Activated CD8-positive, alpha-beta memory T cell treated with anti-CD3 and anti-CD28 coated beads, Interleukin-2, amount 10 ng/mL, durations not matched to agents 7 days and 5 days (primary cell): Measurements from ENCODE around the gene SDC3. TPM values are rescaled to one million over a fixed set of nuclear protein-coding genes. Genes with fewer than 3 reads are reported as not detected.
A peak's percentile ranks its signal among the peaks of the same experiment; 100 is the strongest.
"Not testable (repeated sequence)": the region's sequence is repeated elsewhere in the genome, so short reads cannot be mapped to it uniquely, and the experiment has no call there.

Source experiments
- ATAC-seq: fragments of 150-1000 bp; cut with Tn5 transposase; one replicate; pipeline ENCODE4 v1.10.0; 2021; ENCODE audit warnings: moderate library complexity
- CTCF ChIA-PET: fragments of 350-600 bp; sonication (Branson Sonifier 250); formaldehyde crosslinking; loops from one replicate; lab custom pipeline; 2021; ENCODE audit warnings: antibody characterized with exemption; lab: Charles Lee
- DNase-seq: peaks from one replicate; pipeline ENCODE4 v3.0.0-alpha.2; 2020
- H3K27ac Mint-ChIP-seq: one replicate; pipeline ENCODE4 v1.8.0; 2021; ENCODE audit warnings: mild to moderate bottlenecking, mixed read lengths
- H3K27me3 Mint-ChIP-seq: one replicate; pipeline ENCODE4 v1.8.0; 2021; ENCODE audit warnings: mixed read lengths
- H3K36me3 Mint-ChIP-seq: one replicate; pipeline ENCODE4 v1.8.0; 2021; ENCODE audit warnings: mild to moderate bottlenecking, mixed read lengths
- H3K4me1 Mint-ChIP-seq: one replicate; pipeline ENCODE4 v1.8.0; 2021; ENCODE audit warnings: mixed read lengths
- H3K4me3 Mint-ChIP-seq: one replicate; pipeline ENCODE4 v1.8.0; 2021; ENCODE audit warnings: mild to moderate bottlenecking, moderate library complexity, mixed read lengths
- H3K9me3 Mint-ChIP-seq: one replicate; pipeline ENCODE4 v1.8.0; 2022; ENCODE audit warnings: low read depth, mixed read lengths
- total RNA-seq, 2 experiments: library from RNA; stranded (reverse); gene quantifications; one replicate each; pipeline ENCODE4 v1.2.3, GENCODE V29; 2021

SDC3 gene
- total RNA-seq, 2 experiments from 2014 or later, result not detected

GRCh38 chr1:30936541-30937171 is 28.1 kb upstream of the SDC3 start:
- Mint-ChIP-seq H3K9me3 (no peaks in the 10 kb centered on the region), H3K27ac (no peak overlapping the region), H3K4me1 (no peaks in the 10 kb centered on the region), H3K4me3 (no peak overlapping the region), H3K36me3 (peaks cover 39% of the 10 kb centered on the region), H3K27me3 (no peaks in the 10 kb centered on the region)
- ATAC-seq (no peak), DNase-seq (no peak)
- CTCF ChIA-PET, result no interaction called here

- H3K9me3 Mint-ChIP-seq, ATAC-seq, H3K4me1 Mint-ChIP-seq, H3K27ac Mint-ChIP-seq, DNase-seq, H3K4me3 Mint-ChIP-seq, CTCF ChIA-PET, H3K27me3 Mint-ChIP-seq: not testable (repeated sequence)
- peaks cover 39% of the 10 kb centered on the region for H3K36me3 Mint-ChIP-seq
Observed at GRCh38 chr1:30935758-30936157, 27.2 kb upstream of the SDC3 start.

GRCh38 chr1:30934613-30935012 is 26.1 kb upstream of the SDC3 start:
- H3K27me3 Mint-ChIP-seq, result no peaks in the 10 kb centered on the region

DNA sequence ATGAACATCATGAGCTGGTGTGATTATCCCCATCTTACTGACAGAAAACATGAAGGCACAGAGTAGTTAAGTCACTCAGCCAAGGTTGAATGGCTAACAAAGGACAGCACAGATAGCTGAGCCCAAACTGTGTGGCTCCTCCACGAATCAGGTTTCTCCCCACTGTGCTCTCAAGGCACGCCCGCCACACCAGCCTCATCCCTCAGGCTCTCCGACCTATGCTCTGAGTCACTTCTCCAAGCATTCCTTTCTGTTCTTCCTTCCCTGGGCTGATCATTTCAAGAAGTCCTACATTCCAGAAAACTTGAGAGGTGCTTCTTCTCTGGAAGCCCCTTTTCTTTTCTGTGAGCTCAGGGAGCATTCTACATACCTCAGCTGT is 25.3 kb upstream of the SDC3 start:
- H3K9me3 Mint-ChIP-seq, result no peaks in the 10 kb centered on the region
- no peak overlapping the region for H3K4me3 Mint-ChIP-seq
- H3K27ac Mint-ChIP-seq, result no peak overlapping the region
- H3K4me1 Mint-ChIP-seq, result peaks cover 5% of the 10 kb centered on the region
- DNase-seq, result no peak
- peaks cover 30% of the 10 kb centered on the region for H3K36me3 Mint-ChIP-seq
- CTCF ChIA-PET, result interaction anchor here (1.3 to 6.2 kb wide), 5 partner anchors 12 to 215 kb away, joined by 3 to 53 read pairs (median 5); no protein-coding TSS in a partner anchor
- no peak for ATAC-seq
- H3K27me3 Mint-ChIP-seq, result no peaks in the 10 kb centered on the region

More at GRCh38 chr1:30934613-30935012, 26.1 kb upstream of the SDC3 start:
- CTCF ChIA-PET, result interaction anchor here (1.3 to 1.7 kb wide), 4 partner anchors 11 to 216 kb away, joined by 3 to 6 read pairs (median 4); no protein-coding TSS in a partner anchor
- DNase-seq (no peak), ATAC-seq (no peak)
- Mint-ChIP-seq H3K4me1 (no peaks in the 10 kb centered on the region), H3K9me3 (no peaks in the 10 kb centered on the region), H3K27ac (peak overlapping the region; percentile 45), H3K36me3 (peaks cover 33% of the 10 kb centered on the region), H3K4me3 (no peak overlapping the region)

GRCh38 chr1:30930631-30931173 is 22.1 kb upstream of the SDC3 start:
- peaks cover 23% of the 10 kb centered on the region for H3K36me3 Mint-ChIP-seq
- CTCF ChIA-PET, result interaction anchor here (1.6 to 6.2 kb wide), 5 partner anchors 12 to 212 kb away, joined by 5 to 53 read pairs (median 15); no protein-coding TSS in a partner anchor
- no peak overlapping the region for H3K4me3 Mint-ChIP-seq

GRCh38 chr1:30929944-30930525 is 21.5 kb upstream of the SDC3 start:
- CTCF ChIA-PET, result interaction anchor here (1.4 to 6.2 kb wide), 6 partner anchors 9 to 211 kb away, joined by 3 to 53 read pairs (median 18); no protein-coding TSS in a partner anchor
- H3K27ac Mint-ChIP-seq, result no peak overlapping the region
- peaks cover 19% of the 10 kb centered on the region for H3K36me3 Mint-ChIP-seq
- ATAC-seq, result no peak
- DNase-seq, result no peak
- H3K4me1 Mint-ChIP-seq, result peaks cover 8% of the 10 kb centered on the region
- H3K9me3 Mint-ChIP-seq, result no peaks in the 10 kb centered on the region
- H3K27me3 Mint-ChIP-seq, result no peaks in the 10 kb centered on the region
- H3K4me3 Mint-ChIP-seq, result no peak overlapping the region

More at GRCh38 chr1:30930631-30931173, 22.1 kb upstream of the SDC3 start:
- no peaks in the 10 kb centered on the region for H3K9me3 Mint-ChIP-seq
- H3K4me1 Mint-ChIP-seq, result peaks cover 8% of the 10 kb centered on the region
- no peaks in the 10 kb centered on the region for H3K27me3 Mint-ChIP-seq
- no peak overlapping the region for H3K27ac Mint-ChIP-seq
- ATAC-seq (no peak), DNase-seq (no peak)

DNA sequence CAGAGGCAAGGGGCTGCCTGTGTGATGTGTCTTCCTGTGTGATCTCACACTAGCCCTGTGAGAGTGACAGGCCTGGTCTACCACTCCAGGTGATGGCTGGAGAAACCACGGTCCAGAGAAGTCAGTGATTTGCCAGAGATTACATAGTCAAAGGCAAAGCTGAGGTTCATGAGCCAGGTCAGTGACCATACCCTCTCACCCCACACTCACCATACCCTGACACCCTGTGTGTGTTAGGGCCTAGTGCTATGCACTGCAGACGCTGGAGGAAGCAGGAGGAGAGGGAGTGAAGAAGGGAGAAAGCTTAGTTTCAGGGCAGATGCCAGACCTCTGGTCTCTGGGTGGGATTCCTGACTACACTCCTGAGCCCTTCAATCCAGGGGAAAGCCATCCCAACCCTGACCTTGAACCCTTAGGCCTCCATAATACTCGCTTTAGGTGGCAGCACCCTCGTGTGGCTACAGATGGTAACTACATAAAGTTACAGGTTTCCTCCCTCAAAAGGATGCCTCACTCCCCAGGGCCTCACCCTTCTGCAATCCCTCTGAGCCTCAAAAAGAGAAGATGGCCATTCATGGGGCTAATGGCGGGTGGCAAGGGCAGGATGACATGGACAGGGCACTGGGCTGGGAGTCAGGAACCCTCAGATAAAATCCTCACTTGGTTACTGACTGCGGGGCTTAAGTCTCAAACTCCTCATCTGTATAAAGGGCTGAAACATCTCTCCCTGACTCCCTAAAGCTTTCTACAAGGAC is 20.8 kb upstream of the SDC3 start:
- H3K4me3 Mint-ChIP-seq, result no peak overlapping the region
- DNase-seq, result peak; percentile 65
- CTCF ChIA-PET, result interaction anchor here (0.7 to 6.2 kb wide), 15 partner anchors 10 to 252 kb away, joined by 3 to 53 read pairs (median 3); no protein-coding TSS in a partner anchor

DNA sequence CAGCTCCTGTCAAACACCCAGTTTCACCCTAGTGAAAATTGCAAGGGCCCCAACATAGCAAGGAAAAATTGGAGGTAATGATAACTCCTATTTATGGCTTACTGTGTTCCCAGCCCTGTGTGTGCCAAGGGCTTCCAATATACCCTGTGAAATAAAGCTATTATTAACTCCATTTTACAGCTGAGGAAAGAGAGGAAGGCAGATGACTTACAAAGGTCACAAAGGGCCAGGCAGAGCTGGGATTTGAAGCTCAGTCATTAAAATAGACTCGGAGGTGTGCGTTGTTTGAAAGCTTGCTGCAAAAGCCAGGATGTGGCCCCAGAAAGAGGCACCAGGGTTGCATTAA is 20.2 kb upstream of the SDC3 start:
- DNase-seq (no peak), ATAC-seq (no peak)
- peaks cover 8% of the 10 kb centered on the region for H3K4me1 Mint-ChIP-seq
- peak overlapping the region; percentile 8 for H3K27ac Mint-ChIP-seq
- no peaks in the 10 kb centered on the region for H3K9me3 Mint-ChIP-seq
- peaks cover 9% of the 10 kb centered on the region for H3K36me3 Mint-ChIP-seq
- no peaks in the 10 kb centered on the region for H3K27me3 Mint-ChIP-seq
- CTCF ChIA-PET, result interaction anchor here (0.7 to 6.2 kb wide), 15 partner anchors 9 to 253 kb away, joined by 3 to 53 read pairs (median 3); no protein-coding TSS in a partner anchor
- no peak overlapping the region for H3K4me3 Mint-ChIP-seq

More for the DNA sequence above, 20.8 kb upstream of the SDC3 start:
- peak; percentile 76 for ATAC-seq
- peaks cover 8% of the 10 kb centered on the region for H3K4me1 Mint-ChIP-seq
- peaks cover 13% of the 10 kb centered on the region for H3K36me3 Mint-ChIP-seq
- H3K27ac Mint-ChIP-seq, result peak overlapping the region; percentile 8
- no peaks in the 10 kb centered on the region for H3K9me3 Mint-ChIP-seq
- H3K27me3 Mint-ChIP-seq, result no peaks in the 10 kb centered on the region

- Mint-ChIP-seq H3K36me3 (peaks cover 6% of the 10 kb centered on the region), H3K4me3 (no peak overlapping the region), H3K9me3 (no peaks in the 10 kb centered on the region), H3K27me3 (peaks cover 2% of the 10 kb centered on the region), H3K27ac (no peak overlapping the region), H3K4me1 (peaks cover 8% of the 10 kb centered on the region)
- no peak for ATAC-seq
- CTCF ChIA-PET, result interaction anchor here (0.6 to 6.2 kb wide), 13 partner anchors 9 to 253 kb away, joined by 3 to 53 read pairs (median 4); no protein-coding TSS in a partner anchor
- no peak for DNase-seq
Observed at GRCh38 chr1:30928171-30928570, 19.6 kb upstream of the SDC3 start.

- Mint-ChIP-seq H3K27ac (no peak overlapping the region), H3K4me1 (peaks cover 8% of the 10 kb centered on the region), H3K27me3 (peaks cover 7% of the 10 kb centered on the region), H3K4me3 (no peak overlapping the region), H3K9me3 (no peaks in the 10 kb centered on the region), H3K36me3 (peaks cover 1% of the 10 kb centered on the region)
- ATAC-seq (no peak), DNase-seq (no peak)
- CTCF ChIA-PET, result interaction anchor here (0.6 to 6.2 kb wide), 4 partner anchors 17 to 146 kb away, joined by 3 to 53 read pairs (median 22); no protein-coding TSS in a partner anchor
Observed at GRCh38 chr1:30927448-30927847, 18.9 kb upstream of the SDC3 start.

- DNase-seq, result no peak
- H3K4me3 Mint-ChIP-seq, result no peak overlapping the region
- no peaks in the 10 kb centered on the region for H3K9me3 Mint-ChIP-seq
- peaks cover 22% of the 10 kb centered on the region for H3K27me3 Mint-ChIP-seq
- CTCF ChIA-PET, result interaction anchor here (1.2 kb wide), 1 partner anchor 122 kb away, joined by 10 read pairs; no protein-coding TSS in a partner anchor
- H3K4me1 Mint-ChIP-seq, result peaks cover 7% of the 10 kb centered on the region
- H3K36me3 Mint-ChIP-seq, result no peaks in the 10 kb centered on the region
- ATAC-seq, result no peak
- H3K27ac Mint-ChIP-seq, result no peak overlapping the region
Observed at GRCh38 chr1:30923597-30923996, 15.0 kb upstream of the SDC3 start.

DNA sequence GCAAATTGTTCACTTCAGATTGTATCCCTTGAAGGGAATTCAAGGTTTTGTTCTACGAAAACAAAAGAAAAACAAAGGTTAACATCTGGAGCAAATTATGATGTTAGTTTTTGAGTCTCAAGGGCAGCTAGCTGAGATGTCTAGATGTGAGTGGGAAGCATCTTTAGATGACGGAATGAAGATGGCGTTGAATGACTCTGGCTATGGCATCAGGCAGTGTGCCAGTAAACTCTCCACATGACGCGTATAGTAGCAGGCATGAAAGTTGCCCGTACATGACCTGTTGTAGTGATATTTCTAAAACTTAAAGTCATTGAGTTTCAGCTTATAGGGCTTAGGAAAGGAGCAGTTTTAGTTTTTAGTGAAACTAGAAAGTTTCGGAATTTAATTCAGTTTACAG is 12.3 kb upstream of the SDC3 start:
- H3K4me1 Mint-ChIP-seq, result peaks cover 6% of the 10 kb centered on the region
- no peaks in the 10 kb centered on the region for H3K36me3 Mint-ChIP-seq
- CTCF ChIA-PET, result interaction anchor here (1.5 to 4.8 kb wide), 5 partner anchors 8 to 201 kb away, joined by 5 to 24 read pairs (median 6); no protein-coding TSS in a partner anchor
- no peaks in the 10 kb centered on the region for H3K9me3 Mint-ChIP-seq
- no peak overlapping the region for H3K27ac Mint-ChIP-seq
- DNase-seq, result no peak
- H3K27me3 Mint-ChIP-seq, result peaks cover 22% of the 10 kb centered on the region
- H3K4me3 Mint-ChIP-seq, result no peak overlapping the region
- ATAC-seq, result no peak
